ENCODE measurements around the gene LIME1. TPM values are rescaled to one million over a fixed set of nuclear protein-coding genes. Genes with fewer than 3 reads are reported as not detected.

The LIME1 gene
- total RNA-seq, 1 experiment from 2014 or later, result 27.4 TPM

- CTCF ChIA-PET, result interaction anchor here (0.8 kb wide), 1 partner anchor 55 kb away, joined by 4 read pairs; no protein-coding TSS in a partner anchor
- DNase-seq (ENCODE audit: low read depth, low spot score), result peak; percentile 40
Measured at GRCh38 chr20:63696306-63696627, 40.2 kb upstream of the LIME1 start.

More at GRCh38 chr20:63696306-63696627, 40.2 kb upstream of the LIME1 start:
- TF ChIP-seq EZH2 (IDR thresholded peaks at IDR 0.05) (no peak), ZNF274 (IDR thresholded peaks at IDR 0.05; ENCODE audit: low read depth, low read length) (no peak), SP1 (IDR thresholded peaks at IDR 0.05; ENCODE audit: low read depth) (no peak), ZFX (IDR thresholded peaks at IDR 0.05) (no peak), MAX (IDR thresholded peaks at IDR 0.05) (no peak), CEBPB (IDR thresholded peaks at IDR 0.05; ENCODE audit: low read depth) (no peak), EZH2phosphoT487 (IDR thresholded peaks at IDR 0.05; ENCODE audit: borderline replicate concordance) (no peak), RAD21 (IDR thresholded peaks at IDR 0.05; ENCODE audit: low read depth) (no peak), EGR1 (IDR thresholded peaks at IDR 0.05; ENCODE audit: low read depth) (no peak), ELF1 (IDR thresholded peaks at IDR 0.05; ENCODE audit: borderline replicate concordance, low read depth) (no peak), REST (IDR thresholded peaks at IDR 0.05; ENCODE audit: low read depth) (no peak), ZBTB33 (IDR thresholded peaks at IDR 0.05; ENCODE audit: extremely low read depth, insufficient replicate concordance, low read length) (no peak), JUND (IDR thresholded peaks at IDR 0.05) (no peak), CBX3 (IDR thresholded peaks at IDR 0.05; ENCODE audit: low read depth) (no peak), SIN3A (IDR thresholded peaks at IDR 0.05; ENCODE audit: low read depth) (no peak), YY1 (IDR thresholded peaks at IDR 0.05; ENCODE audit: extremely low read depth, insufficient replicate concordance, low read depth, low read length) (no peak), POLR2A (IDR thresholded peaks at IDR 0.05; ENCODE audit: borderline replicate concordance, extremely low read depth, insufficient read depth, insufficient read length) (no peak)
- POLR2A ChIA-PET, result interaction anchor here (0.6 to 2.3 kb wide), 4 partner anchors 14 to 168 kb away, joined by 3 to 28 read pairs (median 4); partner anchors contain the start of gene TPD52L2
- Histone ChIP-seq H4K20me1 (ENCODE audit: insufficient read depth) (no peaks in the 10 kb centered on the region), H3K9ac (ENCODE audit: low read length) (peak overlapping the region; percentile 71), H3K4me2 (ENCODE audit: low read length) (peak overlapping the region; percentile 78), H3K9me3 (ENCODE audit: control insufficient read depth in 1 of 2, insufficient read depth in 1 of 2, low read depth in 1 of 2, low read length in 2 of 2) (no peaks in the 10 kb centered on the region), H3K9me2 (ENCODE audit: insufficient read depth) (no peaks in the 10 kb centered on the region), H3K4me3 (replicated peaks in 1 of 2; ENCODE audit: low read depth in 1 of 2, low read length in 2 of 2) (peak overlapping the region; percentile 58 to 69), H3K36me3 (ENCODE audit: control insufficient read depth in 1 of 2, insufficient read depth in 2 of 2, low read length in 2 of 2) (peaks cover 0 to 8% of the 10 kb centered on the region in 2 experiments; a peak in 1 of 4 replicates), H2AFZ (ENCODE audit: low read depth, low read length, poor library complexity, severe bottlenecking) (no peak overlapping the region), H3K79me2 (ENCODE audit: insufficient read depth, low read length) (peaks cover 10% of the 10 kb centered on the region; the same call in 1 of the 2 replicates), H3K4me1 (ENCODE audit: control insufficient read depth in 1 of 2, insufficient read depth in 2 of 2, low read length in 2 of 2) (peaks cover 35 to 65% of the 10 kb centered on the region in 2 experiments), H3K27ac (ENCODE audit: low read depth, low read length) (peak overlapping the region; percentile 91), H3K27me3 (ENCODE audit: insufficient read depth, low read length) (no peaks in the 10 kb centered on the region)
- intact Hi-C loops (cut with micrococcal nuclease), result loop anchor here (2.0 to 5.0 kb wide), 5 partner anchors 13 to 261 kb away; partner anchors contain the start of genes PTK6, STMN3 and UCKL1
- ATAC-seq, result peak; percentile 58
- BruUV-seq (replicated peaks), result no TSS peak
- RAD21 ChIA-PET (ENCODE audit: low non-redundant PET in 1 of 2, low total read pairs in 2 of 2, uncharacterized antibody in 2 of 2, unreplicated experiment in 2 of 2), result interaction anchor here in 1 of 2 experiments (0.6 kb wide), 1 partner anchor 139 kb away, joined by 4 read pairs; no protein-coding TSS in a partner anchor
